SHP77 (cell line): ENCODE data around the gene CA9.
A peak's percentile ranks its signal among the peaks of the same experiment; 100 is the strongest.
"Not testable (repeated sequence)": the region's sequence is repeated elsewhere in the genome, so short reads cannot be mapped to it uniquely, and the experiment has no call there.

ENCODE experiments used
- DNase-seq, 2 experiments: peaks; one replicate each; lab custom pipeline; 2025; lab: John Stamatoyannopoulos, UW

CA9 gene

GRCh38 chr9:35673132-35674024 lies at the start of gene CA9:
TSS of gene CA9 (plus strand) at chr9:35673928. CDS start at chr9:35673960, 32 bp downstream.
- peak in 1 of 2 experiments; percentile 7 for DNase-seq

- DNase-seq: no peak
Observed at GRCh38 chr9:35627575-35627974, 46.2 kb upstream of the CA9 start.

GRCh38 chr9:35628389-35628991 lies 45.2 kb upstream of the CA9 start:
- DNase-seq: no peak

GRCh38 chr9:35629597-35629996 lies 44.1 kb upstream of the CA9 start:
- no peak for DNase-seq

GRCh38 chr9:35635730-35636129 lies 38.0 kb upstream of the CA9 start:
- DNase-seq: no peak

- DNase-seq: no peak
Observed at GRCh38 chr9:35636135-35636876, 37.4 kb upstream of the CA9 start.

GRCh38 chr9:35636877-35637246 lies 36.9 kb upstream of the CA9 start:
- not testable (repeated sequence) for DNase-seq

- DNase-seq: not testable (repeated sequence)
Observed at GRCh38 chr9:35637427-35637955, 36.2 kb upstream of the CA9 start.

- DNase-seq: not testable (repeated sequence)
Observed at GRCh38 chr9:35638751-35639150, 35.0 kb upstream of the CA9 start.

GRCh38 chr9:35639225-35639624 lies 34.5 kb upstream of the CA9 start:
- not testable (repeated sequence) for DNase-seq

- DNase-seq: no peak
Observed at GRCh38 chr9:35639631-35640030, 34.1 kb upstream of the CA9 start.

GRCh38 chr9:35640431-35640830 lies 33.3 kb upstream of the CA9 start:
- not testable (repeated sequence) for DNase-seq

GRCh38 chr9:35641478-35641877 lies 32.2 kb upstream of the CA9 start:
- not testable (repeated sequence) for DNase-seq

- no peak for DNase-seq
Observed at GRCh38 chr9:35643046-35643445, 30.7 kb upstream of the CA9 start.

GRCh38 chr9:35645736-35646135 lies 28.0 kb upstream of the CA9 start:
- not testable (repeated sequence) for DNase-seq

GRCh38 chr9:35646153-35646532 lies 27.6 kb upstream of the CA9 start:
- DNase-seq: no peak

- DNase-seq: peak; percentile 34 to 71
Observed at GRCh38 chr9:35646533-35647265, 27.0 kb upstream of the CA9 start.

GRCh38 chr9:35649431-35650340 lies 24.0 kb upstream of the CA9 start:
- no peak for DNase-seq

- DNase-seq: no peak
Observed at GRCh38 chr9:35650341-35651158, 23.2 kb upstream of the CA9 start, which contains the start of gene SIT1. TSS of gene SIT1 (minus strand) at chr9:35650931. CDS start at chr9:35650853, 78 bp downstream.
